ENCODE results near the gene NAV1.

- TF ChIP-seq CTCF (IDR thresholded peaks at IDR 0.05; ENCODE audit: extremely low read depth in 1 of 2, insufficient read depth in 1 of 2, low read depth in 1 of 2, low read length in 2 of 2): no peak
- no peak for TF ChIP-seq POLR2AphosphoS5 (IDR thresholded peaks at IDR 0.05; ENCODE audit: insufficient read depth, low read depth, low read length)
- no peak for TF ChIP-seq POLR2A (IDR thresholded peaks at IDR 0.05; ENCODE audit: low read depth, low read length)
- no peak for TF ChIP-seq EZH2 (IDR thresholded peaks at IDR 0.05; ENCODE audit: borderline replicate concordance, low read depth, low read length, severe bottlenecking)
- TF ChIP-seq, protein P1, sequence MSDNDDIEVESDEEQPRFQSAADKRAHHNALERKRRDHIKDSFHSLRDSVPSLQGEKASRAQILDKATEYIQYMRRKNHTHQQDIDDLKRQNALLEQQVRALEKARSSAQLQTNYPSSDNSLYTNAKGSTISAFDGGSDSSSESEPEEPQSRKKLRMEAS (IDR thresholded peaks at IDR 0.05; ENCODE audit: insufficient read depth, insufficient read length): no peak
- peak; percentile 72 for TF ChIP-seq FOS (IDR thresholded peaks at IDR 0.05; ENCODE audit: borderline replicate concordance, insufficient read depth, low read length)
- TF ChIP-seq MYC (IDR thresholded peaks at IDR 0.05; ENCODE audit: low read depth, low read length): no peak
- peak; percentile 24 for TF ChIP-seq GATA2 (IDR thresholded peaks at IDR 0.05; ENCODE audit: insufficient read depth, insufficient read length, low read depth, low read length)
- TF ChIP-seq JUN (IDR thresholded peaks at IDR 0.05; ENCODE audit: borderline replicate concordance, insufficient read depth, insufficient read length, low read depth): no peak
Observed at GRCh38 chr1:201556841-201557571, 18.1 kb downstream of the NAV1 start.
